ENCODE data around the gene DES. TPM values are rescaled to one million over a fixed set of nuclear protein-coding genes. Genes with fewer than 3 reads are reported as not detected.

DES gene
- total RNA-seq, 4 donors from 2014 or later = 19.4 to 163 (median 37.8) TPM

GRCh38 chr2:219429958-219430606 lies 11.9 kb downstream of the DES start:
- intact Hi-C loops (cut with DNase I; ENCODE audit: low total_unique reads) = no loop called here
- no peak for DNase-seq (ENCODE audit: low spot score in 2 of 2)
- WGBS, 2 donors = 88 to 95% methylated on average over 7 of the region's 7 CpGs

DNA sequence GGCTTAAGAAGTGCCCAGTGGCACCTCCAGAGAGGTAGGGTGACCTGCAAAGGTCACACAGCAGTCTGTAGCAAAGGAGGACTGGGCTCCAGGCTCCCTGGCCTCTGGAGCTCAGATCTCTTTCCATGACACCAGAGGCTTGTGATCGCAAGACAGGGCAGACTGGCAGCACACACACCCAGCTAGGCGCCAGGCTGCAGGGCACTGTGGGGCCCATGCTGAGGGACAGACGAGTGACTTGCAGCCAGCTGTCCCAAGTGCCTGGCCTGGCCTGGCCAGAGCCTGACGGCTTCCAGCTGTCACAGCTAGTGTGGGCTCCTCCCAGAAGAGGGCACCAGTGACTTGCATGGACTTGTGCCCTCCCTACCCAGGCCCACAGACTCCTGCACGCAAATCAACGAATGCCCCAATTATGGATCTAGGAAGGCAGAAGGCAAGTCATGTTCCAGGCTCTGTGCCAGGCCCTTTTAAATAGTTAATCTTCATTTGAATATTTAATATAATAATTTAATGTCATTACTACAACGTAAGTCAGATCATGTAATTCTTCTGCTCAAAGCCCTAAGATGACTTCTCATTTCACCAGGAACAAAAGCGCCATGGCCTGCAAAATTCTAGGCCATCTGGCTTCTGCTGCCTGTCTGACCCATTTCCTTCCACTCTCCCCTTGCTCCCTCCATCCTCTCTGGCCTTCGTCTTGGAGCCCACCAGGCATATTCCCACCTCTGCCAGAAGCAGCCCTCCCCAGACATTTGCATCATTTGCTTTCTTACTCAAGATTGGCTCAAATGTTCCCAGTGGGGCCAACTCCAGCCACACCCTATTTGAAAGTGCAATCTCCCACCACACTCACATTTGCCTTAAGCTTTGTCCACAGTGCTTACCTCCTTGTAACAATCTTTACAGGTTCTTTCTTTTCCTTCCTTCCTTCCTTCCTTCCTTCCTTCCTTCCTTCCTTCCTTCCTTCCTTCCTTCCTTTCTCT lies 12.7 kb downstream of the DES start:
- no peak overlapping the region for H3K4me3 ChIP-seq (ENCODE audit: low read depth, poor library complexity, severe bottlenecking)
- no peak for TF ChIP-seq POLR2A (IDR thresholded peaks at IDR 0.05)
- no peak for TF ChIP-seq CTCF (IDR thresholded peaks at IDR 0.05)
- no peak for DNase-seq (ENCODE audit: low spot score in 2 of 2)
- intact Hi-C loops (cut with DNase I; ENCODE audit: low total_unique reads) = no loop called here
- 41 to 46% methylated on average over 9 of the region's 9 CpGs for WGBS, 2 donors

More at GRCh38 chr2:219429958-219430606, 11.9 kb downstream of the DES start:
- no peak overlapping the region for H3K4me3 ChIP-seq (ENCODE audit: low read depth, poor library complexity, severe bottlenecking)
- TF ChIP-seq POLR2A (IDR thresholded peaks at IDR 0.05) (no peak), CTCF (IDR thresholded peaks at IDR 0.05) (no peak)

DNA sequence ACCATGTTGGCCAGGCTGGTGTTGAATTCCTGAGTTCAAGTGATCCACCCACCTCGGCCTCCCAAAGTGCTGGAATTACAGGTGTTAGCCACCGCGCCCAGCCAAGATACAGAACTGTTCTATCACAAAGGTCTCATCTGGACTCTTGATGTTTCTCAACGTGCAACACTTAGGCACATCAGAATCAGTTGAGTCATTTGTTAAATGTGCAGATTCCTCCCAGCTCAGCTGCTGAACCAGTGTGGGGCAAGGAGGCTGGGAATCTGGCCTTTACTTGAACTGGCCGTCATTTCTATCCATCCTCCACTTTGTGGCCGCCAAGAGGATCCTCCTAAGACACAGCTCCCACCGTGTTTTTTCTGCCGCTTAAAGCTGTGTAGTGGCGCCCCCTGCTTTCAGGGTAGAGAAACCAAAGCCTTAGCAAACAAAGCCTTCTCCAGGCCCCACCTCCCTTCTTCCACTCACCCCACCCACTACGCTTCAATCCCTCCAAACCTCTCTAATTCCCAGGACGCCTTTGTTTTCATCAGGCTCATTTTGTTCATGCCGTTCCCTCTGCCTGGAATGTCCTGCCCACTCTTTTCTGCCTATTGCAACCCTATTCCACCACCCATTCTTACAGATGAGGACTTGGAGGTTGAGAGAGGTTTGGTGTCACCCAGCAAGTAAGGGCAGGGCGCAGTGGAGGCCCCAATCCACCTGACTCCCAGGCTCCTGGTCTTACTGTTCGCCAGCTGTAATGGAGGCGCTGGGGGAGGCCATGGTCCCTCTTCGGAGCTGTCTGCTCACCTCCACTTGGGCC lies 15.7 kb downstream of the DES start:
- no peak overlapping the region for H3K4me3 ChIP-seq (ENCODE audit: low read depth, poor library complexity, severe bottlenecking)
- TF ChIP-seq POLR2A (IDR thresholded peaks at IDR 0.05) (no peak), CTCF (IDR thresholded peaks at IDR 0.05) (no peak)

GRCh38 chr2:219434468-219434717 lies 16.2 kb downstream of the DES start:
- intact Hi-C loops (cut with DNase I; ENCODE audit: low total_unique reads) = no loop called here
- no peak overlapping the region for H3K4me3 ChIP-seq (ENCODE audit: low read depth, poor library complexity, severe bottlenecking)
- TF ChIP-seq POLR2A (IDR thresholded peaks at IDR 0.05) (no peak), CTCF (IDR thresholded peaks at IDR 0.05) (no peak)
- DNase-seq (ENCODE audit: low spot score in 2 of 2) = no peak
- 51 to 85% methylated on average over 9 of the region's 9 CpGs for WGBS, 2 donors

More for the DNA sequence above, 15.7 kb downstream of the DES start:
- WGBS, 2 donors = 80 to 85% methylated on average over 16 of the region's 16 CpGs
- no peak for DNase-seq (ENCODE audit: low spot score in 2 of 2)
- intact Hi-C loops (cut with DNase I; ENCODE audit: low total_unique reads) = no loop called here

- no peak for TF ChIP-seq CTCF (IDR thresholded peaks at IDR 0.05)
- no peak for TF ChIP-seq POLR2A (IDR thresholded peaks at IDR 0.05)
- DNase-seq (ENCODE audit: low spot score in 2 of 2) = no peak
- intact Hi-C loops (cut with DNase I; ENCODE audit: low total_unique reads) = no loop called here
- no peak within 1 kb of the TSS for H3K4me3 ChIP-seq (ENCODE audit: low read depth, poor library complexity, severe bottlenecking)
- 13 to 24% methylated on average over 38 to 46 of the region's 77 CpGs for WGBS, 2 donors
These were observed 16.7 kb downstream of the DES start, which contains the start of gene SPEG for GRCh38 chr2:219434718-219435525. Gene SPEG (plus strand): TSS chr2:219434843. CDS start chr2:219434978, 135 bp downstream.
